K562 (cell line): ENCODE data around the gene GLE1. TPM values are rescaled to one million over a fixed set of nuclear protein-coding genes. Genes with fewer than 3 reads are reported as not detected.

Source experiments
- ATAC-seq: fragments of 200-7000 bp; cut with Tn5 transposase; 3 replicates; pipeline ENCODE4 v1.9.1; 2020; ENCODE audit warnings: moderate library complexity
- BruUV-seq: library from RNA; stranded (reverse); fragments of 400-500 nt; replicated peaks from 2 replicates; lab custom pipeline; 2021; lab: Mats Ljungman, UMichigan
- CTCF ChIA-PET: fragments of 300-600 bp; formaldehyde crosslinking; extraction: SDS; loops from one replicate; lab custom pipeline; 2021; ENCODE audit warnings: low intra/inter-chr PET ratio; lab: Yijun Ruan, JAX
- POLR2A ChIA-PET: fragments of 300-600, 350-650 bp; sonication (Branson Sonifier 250); formaldehyde crosslinking; extraction: SDS; loops from one replicate; lab custom pipeline; 2021; ENCODE audit warnings: antibody characterized with exemption, inconsistent platforms; lab: Yijun Ruan, JAX
- DNase-seq, 4 experiments: peaks; one replicate each; pipeline versions ENCODE4 v3.0.0 to v3.0.0-alpha.2; 2011 to 2018; ENCODE audit warnings: low spot score in 3 of 4, mixed read lengths in 3 of 4; ENCODE audit errors: extremely low read depth in 1 of 4
- FAIRE-seq: peaks from 2 replicates; lab custom pipeline; 2011; peaks lifted over from hg19 to GRCh38; lab: Jason Lieb, UNC
- H2AFZ ChIP-seq: 2 replicates; pipeline ENCODE4 v1.6.0; 2011; ENCODE audit warnings: low read depth, low read length, control low read depth, inconsistent platforms
- H3K27ac ChIP-seq: fragments of 200-600 bp; 3 replicates; pipeline ENCODE4 v1.8.0; 2011; ENCODE audit warnings: low read depth, mild to moderate bottlenecking, control low read depth, inconsistent platforms, low read length, moderate library complexity, mixed read lengths; ENCODE audit errors: extremely low read depth
- H3K27me3 ChIP-seq, 2 experiments: fragments of 300-600 bp in 1 of 2; 2 replicates in 1 of 2; 3 replicates in 1 of 2; pipeline versions ENCODE4 v1.6.0 to v1.8.0; 2011; ENCODE audit warnings: inconsistent platforms in 2 of 2, low read length in 2 of 2, mild to moderate bottlenecking in 1 of 2, mixed read lengths in 1 of 2, moderate library complexity in 1 of 2; ENCODE audit not compliant: control insufficient read depth in 2 of 2, insufficient read depth in 2 of 2
- H3K36me3 ChIP-seq: fragments of 300-600 bp; 3 replicates; pipeline ENCODE4 v1.8.0; 2011; ENCODE audit warnings: mild to moderate bottlenecking, low read length, inconsistent platforms; ENCODE audit not compliant: control insufficient read depth, insufficient read depth
- H3K4me1 ChIP-seq, 2 experiments: fragments of 200-600 bp in 1 of 2; replicated peaks in 1 of 2; 2 replicates in 1 of 2; 3 replicates in 1 of 2; pipeline versions ENCODE4 v1.5.1 to v1.8.0; 2011; ENCODE audit warnings: inconsistent platforms in 2 of 2, low read length in 2 of 2, mild to moderate bottlenecking in 1 of 2, mixed read lengths in 1 of 2, moderate library complexity in 1 of 2; ENCODE audit not compliant: control insufficient read depth in 2 of 2, insufficient read depth in 2 of 2
- H3K4me2 ChIP-seq: 2 replicates; pipeline ENCODE4 v1.6.1; 2011; ENCODE audit warnings: low read length, control low read depth, inconsistent platforms, mixed read lengths; ENCODE audit not compliant: insufficient read depth
- H3K4me3 ChIP-seq: fragments of 200-600 bp; sonication (generic), shearing (Covaris generic); 2 replicates; pipeline ENCODE4 v1.5.1; 2016; ENCODE audit warnings: control low read depth, inconsistent platforms
- H3K79me2 ChIP-seq: fragments of 200-600 bp; 3 replicates; pipeline ENCODE4 v1.8.0; 2011; ENCODE audit warnings: low read length, inconsistent platforms; ENCODE audit not compliant: control insufficient read depth, insufficient read depth
- H3K9ac ChIP-seq, 2 experiments: 2 replicates each; pipeline versions ENCODE4 v1.6.0 to v1.6.1; 2011; ENCODE audit warnings: low read depth in 2 of 2, low read length in 2 of 2, control low read depth in 1 of 2, inconsistent platforms in 1 of 2, mild to moderate bottlenecking in 1 of 2, mixed read lengths in 1 of 2; ENCODE audit not compliant: insufficient read depth in 1 of 2
- H3K9me1 ChIP-seq: one replicate; pipeline ENCODE4 v1.6.0; 2011; ENCODE audit warnings: inconsistent platforms, mild to moderate bottlenecking, low read length, moderate library complexity; ENCODE audit not compliant: control insufficient read depth, insufficient read depth
- H3K9me3 ChIP-seq: replicated peaks from 2 replicates; pipeline ENCODE4 v1.5.1; 2011; ENCODE audit warnings: low read depth, low read length, inconsistent platforms; ENCODE audit not compliant: control insufficient read depth, insufficient read depth
- H4K20me1 ChIP-seq: replicated peaks from 2 replicates; pipeline ENCODE4 v1.6.1; 2011; ENCODE audit warnings: low read length, inconsistent platforms, mixed read lengths; ENCODE audit not compliant: control insufficient read depth, insufficient read depth
- CBFA2T2 ChIP-seq: fragments of 450-650 bp; conservative IDR thresholded peaks from 2 replicates; pipeline ENCODE4 v1.6.1; 2017; ENCODE audit warnings: mild to moderate bottlenecking
- ETV1 ChIP-seq: fragments of 450-650 bp; conservative IDR thresholded peaks from 2 replicates; pipeline ENCODE4 v1.6.1; 2016; ENCODE audit warnings: missing genetic modification characterization, control low read depth, low read depth, missing compliant biosample characterization
- HEY1 ChIP-seq: fragments of 250-450 bp; sonication (Bioruptor Pico); IDR thresholded peaks from 2 replicates; pipeline ENCODE4 v1.5.0; 2020; ENCODE audit warnings: mild to moderate bottlenecking, moderate library complexity, borderline replicate concordance
- PML ChIP-seq: IDR thresholded peaks from 2 replicates; pipeline ENCODE4 v1.6.1; 2012; ENCODE audit warnings: low read length, inconsistent platforms
- POU5F1 ChIP-seq: fragments of 150-350 bp; IDR thresholded peaks from 2 replicates; pipeline ENCODE4 v1.6.1; 2014; ENCODE audit warnings: borderline replicate concordance, low read length, low read depth, mild to moderate bottlenecking; ENCODE audit not compliant: partially characterized antibody
- TFAP4 ChIP-seq: sonication (generic); formaldehyde crosslinking; IDR thresholded peaks from 2 replicates; pipeline ENCODE4 v1.8.0; 2022; ENCODE audit warnings: missing genetic modification reagents, mild to moderate bottlenecking, moderate library complexity, borderline replicate concordance
- XRCC3 ChIP-seq: fragments of 450-650 bp; IDR thresholded peaks from 2 replicates; pipeline ENCODE4 v1.6.1; 2017; ENCODE audit warnings: mild to moderate bottlenecking, moderate library complexity
- ZNF239 ChIP-seq: fragments of 250-450 bp; sonication (Bioruptor Pico); IDR thresholded peaks from 2 replicates; pipeline ENCODE4 v1.4.0; 2020; ENCODE audit warnings: mild to moderate bottlenecking
- ZNF696 ChIP-seq: fragments of 250-450 bp; sonication (Bioruptor Pico); conservative IDR thresholded peaks from 2 replicates; pipeline ENCODE4 v1.4.0; 2020; ENCODE audit warnings: mild to moderate bottlenecking, moderate library complexity
- ZNF780A ChIP-seq: fragments of 250-450 bp; sonication (Bioruptor Pico); IDR thresholded peaks from 2 replicates; pipeline ENCODE4 v1.5.0; 2021; ENCODE audit warnings: mild to moderate bottlenecking
- WGBS: fragments of 100-300 bp; shearing (Covaris generic); methylation state at CpG from one replicate; pipeline ENCODE4 v1.1.6; 2016; ENCODE audit warnings: low coverage, mixed read lengths; ENCODE audit not compliant: insufficient coverage; ENCODE audit errors: missing lambda C conversion rate; 5-methylcytosine and 5-hydroxymethylcytosine counted together
- in situ Hi-C: fragments of 300-500 bp; cut with MboI; formaldehyde crosslinking; loops from 4 replicates; pipeline ENCODE4 v1.15.0; 2018; ENCODE audit warnings: inconsistent platforms, mixed read lengths
- intact Hi-C: fragments of 100-400 bp; cut with micrococcal nuclease; formaldehyde crosslinking; loops from 2 replicates; pipeline ENCODE4 v1.14.2; 2022
- polyA plus RNA-seq, 8 experiments: library from polyadenylated mRNA; depleted of rRNA in 4 of 8; stranded (reverse) in 5 of 8; unstranded in 3 of 8; fragments of >200 nt; fragmentation: Nextera tagmentation in 2 of 8; fragmentation: Illumina TruSeq in 1 of 8; extraction: Ambion mirVana in 2 of 8; extraction: Trizol in 1 of 8; gene quantifications; 2 replicates each; pipeline versions ENCODE4 v1.2.1 to v1.2.3, GENCODE V29; 2011 to 2014; ENCODE audit warnings: inconsistent platforms in 1 of 8, missing spikeins in 1 of 8
- total RNA-seq, 7 experiments: library from RNA; depleted of rRNA in 6 of 7; stranded (reverse); fragments of >200 nt in 6 of 7; fragmentation: Illumina TruSeq in 2 of 7; extraction: Trizol in 2 of 7; gene quantifications; 2 replicates each; pipeline versions ENCODE4 v1.2.1 to v1.2.3, GENCODE V29; 2011 to 2021; ENCODE audit warnings: low replicate concordance in 1 of 7

The GLE1 gene
- total and polyA plus RNA-seq, 9 of the 15 experiments (the other 6 are each of a cell fraction or from before 2014, with no cell fraction given), result 15.9 to 44.8 (median 37.6) TPM

GRCh38 chr9:128521956-128522355, 17.4 kb downstream of the GLE1 start:
- H3K4me3 ChIP-seq, result no peak overlapping the region
- no peak overlapping the region for H3K9ac ChIP-seq
- ChIA-PET POLR2A (interaction anchor here (0.6 to 0.7 kb wide), 2 partner anchors 17 to 693 kb away, joined by 3 read pairs; no protein-coding TSS in a partner anchor), CTCF (no interaction called here)
- H3K27ac ChIP-seq, result no peak overlapping the region
- H3K27me3 ChIP-seq, result no peaks in the 10 kb centered on the region
- peaks cover 0 to 4% of the 10 kb centered on the region in 2 experiments; a peak in 2 of 5 replicates for H3K4me1 ChIP-seq
- TF ChIP-seq HEY1 (CRISPR knock-in tag) (no peak), ZNF780A (CRISPR knock-in tag) (no peak), ETV1 (no peak), PML (no peak), XRCC3 (no peak), TFAP4 (CRISPR knock-in tag) (no peak), ZNF696 (CRISPR knock-in tag) (no peak), CBFA2T2 (no peak), POU5F1 (no peak), ZNF239 (CRISPR knock-in tag) (no peak)
- TF ChIP-seq, all 486 proteins: peak for 0
- Histone ChIP-seq H3K36me3 (peaks cover 59% of the 10 kb centered on the region), H3K4me2 (no peak overlapping the region), H3K79me2 (no peaks in the 10 kb centered on the region), H2AFZ (no peak overlapping the region), H3K9me1 (no peaks in the 10 kb centered on the region), H3K9me3 (no peaks in the 10 kb centered on the region), H4K20me1 (no peaks in the 10 kb centered on the region)
- 94% methylated on average over 6 of the region's 6 CpGs for WGBS
- in situ Hi-C loops, result no loop called here
- ATAC-seq (no peak), FAIRE-seq (no peak), DNase-seq (no peak)
- intact Hi-C loops, result no loop called here
- BruUV-seq, result TSS peak; percentile 25
